GM21367 (cell line): ENCODE data around the gene USP51.
A peak's percentile ranks its signal among the peaks of the same experiment; 100 is the strongest.
"Not testable (repeated sequence)": the region's sequence is repeated elsewhere in the genome, so short reads cannot be mapped to it uniquely, and the experiment has no call there.

Experiments
- ATAC-seq: cut with Tn5 transposase; IDR thresholded peaks from one replicate; pipeline ENCODE4 v1.9.1; 2021; ENCODE audit not compliant: unreplicated experiment

USP51 gene

DNA sequence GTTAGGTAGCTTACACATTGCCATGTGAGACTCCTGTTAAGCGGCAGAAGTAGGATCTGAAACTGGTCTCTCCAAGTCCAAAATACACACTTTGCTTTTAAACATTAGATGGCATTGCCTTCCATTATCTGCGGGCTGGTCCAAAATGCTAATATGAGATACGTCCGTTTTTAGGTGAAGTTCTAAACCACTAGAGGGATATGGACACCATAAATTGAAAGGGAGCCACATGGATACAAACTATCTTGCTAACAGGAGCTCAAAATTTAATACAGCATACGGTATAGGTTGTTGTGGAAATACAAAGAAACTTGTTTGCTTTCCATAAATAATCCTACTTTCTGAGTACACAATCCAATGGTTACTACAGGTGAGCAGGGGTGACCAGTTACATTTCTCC lies 23.9 kb downstream of the USP51 start:
- not testable (repeated sequence) for ATAC-seq

DNA sequence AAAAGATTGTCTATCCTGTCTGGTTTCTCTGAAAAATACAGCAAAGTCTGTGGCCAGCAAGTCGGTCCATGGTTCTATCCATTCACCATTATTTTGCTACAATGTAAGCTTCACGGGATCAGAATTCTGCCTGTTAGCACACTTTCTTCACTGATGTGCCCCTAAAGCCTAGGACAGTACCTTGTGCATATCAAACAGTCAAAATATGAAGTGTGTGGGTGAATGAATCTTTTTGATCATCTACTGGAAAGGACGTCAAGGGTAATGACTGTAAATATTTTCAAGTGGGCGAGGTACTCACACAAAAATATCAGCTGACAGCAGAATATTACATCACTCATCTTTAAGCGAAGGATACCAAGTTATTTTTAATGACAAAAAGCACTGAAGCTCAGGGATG lies 24.5 kb downstream of the USP51 start:
- ATAC-seq: not testable (repeated sequence)

DNA sequence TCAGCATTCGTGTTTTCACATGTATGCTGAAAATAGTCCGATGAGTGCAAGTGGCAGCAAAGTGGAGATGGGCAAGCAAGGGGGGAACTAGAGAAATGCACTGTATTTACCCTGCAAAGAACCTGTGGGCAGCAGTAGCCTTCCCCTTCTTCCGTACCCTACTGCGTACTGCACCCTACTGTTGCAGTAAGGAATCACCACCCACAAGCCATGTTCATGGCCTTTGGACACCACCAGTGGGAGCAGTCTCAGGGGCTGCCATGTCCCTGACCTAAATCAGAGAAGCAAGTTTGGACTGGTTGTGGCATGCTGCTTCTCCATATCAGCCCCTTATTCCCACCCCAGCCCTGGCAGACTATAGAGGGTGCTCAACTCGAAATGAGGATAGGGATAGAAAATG lies 25.6 kb downstream of the USP51 start:
- ATAC-seq: not testable (repeated sequence)

DNA sequence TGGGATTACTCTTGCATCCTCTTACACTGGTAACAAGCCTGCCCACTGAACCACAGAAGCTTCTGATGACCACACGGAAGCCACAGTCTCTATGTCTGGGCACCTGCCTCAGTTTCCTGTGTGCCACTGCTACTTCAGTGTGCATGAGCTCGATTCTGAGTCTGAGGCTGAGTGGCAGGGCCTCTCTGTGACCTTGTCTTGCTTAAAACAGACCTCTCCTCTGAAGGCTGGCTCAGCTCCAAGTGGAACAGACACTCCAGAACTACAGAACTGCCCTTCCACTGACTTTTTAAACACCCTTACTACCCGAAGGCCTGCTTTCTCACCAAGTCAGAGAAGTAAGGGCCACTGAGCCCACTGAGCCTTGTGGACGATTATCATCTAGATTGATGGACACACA lies 29.7 kb downstream of the USP51 start:
- ATAC-seq: not testable (repeated sequence)

DNA sequence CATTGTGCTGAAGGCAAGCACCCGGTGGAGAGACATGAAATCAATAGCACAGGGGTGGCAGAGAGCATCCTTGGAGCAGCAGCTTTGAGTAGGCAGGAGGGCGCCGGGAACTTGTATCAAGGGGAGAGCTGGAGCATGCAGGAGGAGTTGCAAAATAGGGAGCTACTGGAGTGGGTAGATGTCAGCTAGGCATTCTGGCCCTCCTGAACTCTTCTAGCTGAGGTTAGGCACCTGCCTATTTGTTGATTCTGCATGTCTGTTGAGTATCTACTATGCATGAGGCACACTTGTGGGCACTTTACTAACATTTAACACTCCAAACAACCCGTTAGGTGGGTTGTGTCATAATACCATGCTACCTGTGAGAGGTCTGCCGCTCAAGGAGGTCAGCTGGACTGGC lies 30.2 kb downstream of the USP51 start:
- ATAC-seq: not testable (repeated sequence)

DNA sequence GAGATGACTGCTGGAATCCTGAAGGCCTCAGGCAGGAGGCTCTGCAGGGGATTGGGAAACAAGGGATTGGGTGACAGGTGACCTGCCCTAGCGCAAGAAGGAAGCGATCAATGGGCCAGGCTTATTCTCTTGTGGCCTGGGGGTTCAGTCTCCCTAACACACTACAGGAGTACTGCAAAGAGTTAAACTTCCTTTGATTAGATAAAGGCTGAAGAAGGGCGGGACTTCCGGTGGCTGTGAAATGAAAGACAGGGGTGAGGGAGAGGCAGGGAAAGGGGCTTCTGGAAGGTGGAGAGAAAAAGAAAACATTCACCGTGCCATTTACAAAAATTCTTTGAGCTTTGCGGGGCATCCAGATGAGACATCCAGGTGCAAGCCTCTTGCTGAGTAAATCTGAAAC lies 33.9 kb downstream of the USP51 start:
- ATAC-seq: not testable (repeated sequence)

DNA sequence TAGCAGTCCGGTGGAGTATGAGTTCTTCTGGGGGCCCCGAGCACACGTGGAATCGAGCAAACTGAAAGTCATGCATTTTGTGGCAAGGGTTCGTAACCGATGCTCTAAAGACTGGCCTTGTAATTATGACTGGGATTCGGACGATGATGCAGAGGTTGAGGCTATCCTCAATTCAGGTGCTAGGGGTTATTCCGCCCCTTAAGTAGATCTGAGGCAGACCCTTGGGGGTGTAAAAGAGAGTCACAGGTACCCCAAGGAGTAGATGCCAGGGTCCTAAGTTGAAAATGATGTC lies 36.9 kb downstream of the USP51 start:
- ATAC-seq: no peak

DNA sequence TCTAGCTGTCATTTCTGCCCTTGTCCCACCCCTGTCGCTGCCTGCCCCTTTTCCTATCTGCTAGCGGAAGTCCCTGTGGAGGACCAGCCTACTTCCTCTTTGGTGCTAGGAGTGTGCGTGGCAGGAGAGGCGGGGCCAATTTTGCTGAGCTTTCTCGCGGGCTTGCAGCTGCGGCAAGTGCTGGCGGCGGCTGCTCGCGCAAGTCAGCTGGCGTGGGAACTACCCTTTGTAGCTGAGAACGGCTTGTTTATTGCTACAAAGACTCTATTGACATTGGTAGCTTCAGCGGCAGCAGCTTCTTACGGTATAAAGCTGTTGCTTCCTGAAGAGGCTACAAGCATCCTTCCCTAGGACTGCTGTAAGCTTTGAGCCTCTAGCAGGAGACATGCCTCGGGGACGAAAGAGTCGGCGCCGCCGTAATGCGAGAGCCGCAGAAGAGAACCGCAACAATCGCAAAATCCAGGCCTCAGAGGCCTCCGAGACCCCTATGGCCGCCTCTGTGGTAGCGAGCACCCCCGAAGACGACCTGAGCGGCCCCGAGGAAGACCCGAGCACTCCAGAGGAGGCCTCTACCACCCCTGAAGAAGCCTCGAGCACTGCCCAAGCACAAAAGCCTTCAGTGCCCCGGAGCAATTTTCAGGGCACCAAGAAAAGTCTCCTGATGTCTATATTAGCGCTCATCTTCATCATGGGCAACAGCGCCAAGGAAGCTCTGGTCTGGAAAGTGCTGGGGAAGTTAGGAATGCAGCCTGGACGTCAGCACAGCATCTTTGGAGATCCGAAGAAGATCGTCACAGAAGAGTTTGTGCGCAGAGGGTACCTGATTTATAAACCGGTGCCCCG lies 37.4 kb downstream of the USP51 start, which contains the start of gene MAGEH1:
Gene MAGEH1, plus strand, starts transcription at position 138 of the 843 bp plus-strand sequence. Its CDS starts 248 bp downstream, at position 386.
- peak; percentile 92 for ATAC-seq

DNA sequence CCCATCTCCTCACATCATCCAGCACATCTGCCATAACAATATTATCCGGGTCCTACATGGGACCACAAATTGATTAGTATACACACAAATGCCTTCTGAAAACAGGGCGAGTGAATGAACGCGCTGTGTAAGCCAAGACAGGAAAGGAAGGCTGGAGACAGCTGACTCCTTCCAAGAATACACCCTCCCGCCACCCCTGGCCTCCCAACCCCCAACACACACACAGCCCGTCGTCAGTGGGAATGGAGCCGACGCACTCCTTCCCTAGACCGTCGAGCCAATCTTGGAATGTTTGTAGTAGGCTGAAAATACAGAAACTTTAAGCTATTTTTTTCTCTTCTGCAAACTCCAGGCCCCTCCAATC lies 38.0 kb downstream of the USP51 start:
- ATAC-seq: peak; percentile 20

DNA sequence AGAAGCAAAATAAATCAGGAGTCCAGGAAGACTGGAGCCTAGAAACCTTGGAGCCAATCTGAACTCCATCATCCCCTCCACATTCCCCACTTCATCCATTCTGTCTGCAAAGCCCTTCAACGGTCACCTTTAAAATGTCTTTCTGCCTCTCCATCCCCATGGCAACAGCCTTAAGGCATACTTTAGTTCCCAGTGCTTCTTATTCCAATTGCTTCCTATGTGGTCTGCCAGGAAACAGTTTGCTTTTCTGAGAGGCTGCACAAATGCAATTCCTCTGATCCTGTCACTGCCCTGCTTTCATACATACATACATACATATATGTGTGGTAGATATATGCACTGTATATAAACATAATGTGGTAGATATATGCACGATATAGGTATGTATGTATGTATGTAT lies 38.5 kb downstream of the USP51 start:
- ATAC-seq: no peak

DNA sequence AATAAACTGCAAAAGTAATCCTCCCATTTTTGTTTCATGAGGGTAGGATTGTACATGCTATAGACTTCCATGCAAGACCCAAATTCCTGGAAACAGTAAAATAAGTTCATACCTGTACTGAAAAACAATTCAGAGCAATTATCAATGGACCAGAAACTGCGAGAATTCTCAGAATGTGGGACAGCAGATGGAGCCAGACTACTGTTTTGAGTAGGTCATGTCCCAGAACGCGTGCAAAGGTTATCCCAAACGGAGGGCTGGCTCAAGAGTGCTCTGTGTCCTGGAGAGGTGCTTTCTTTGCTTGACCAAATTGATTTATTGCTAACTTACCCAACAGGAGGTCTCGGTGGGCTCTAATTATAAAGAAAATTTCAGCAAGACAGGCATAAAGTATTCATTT lies 39.4 kb downstream of the USP51 start:
- no peak for ATAC-seq

DNA sequence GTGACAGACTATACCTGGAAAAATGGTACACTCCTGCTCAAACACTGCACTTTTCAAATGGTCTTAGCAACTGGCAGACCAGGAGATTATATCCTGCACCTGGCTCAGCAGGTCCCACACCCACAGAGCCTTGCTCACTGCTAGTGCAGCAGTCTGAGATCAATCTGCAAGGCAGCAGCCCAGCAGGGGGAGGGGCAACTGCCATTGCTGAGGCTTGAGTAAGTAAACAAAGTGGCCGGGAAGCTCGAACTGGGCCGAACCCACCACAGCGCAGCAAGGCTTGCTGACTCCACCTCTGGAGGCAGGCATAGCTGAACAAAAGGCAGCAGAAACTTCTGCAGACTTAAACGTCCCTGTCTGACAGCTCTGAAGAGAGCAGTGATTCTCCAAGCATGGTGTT lies 46.2 kb downstream of the USP51 start:
- ATAC-seq: not testable (repeated sequence)
